H9 (cell line): ENCODE measurements around the gene MSH6. TPM values are rescaled to one million over a fixed set of nuclear protein-coding genes. Genes with fewer than 3 reads are reported as not detected.

Experiments
- DNase-seq: peaks from one replicate; pipeline ENCODE4 v3.0.0-alpha.2; 2017
- H2AFZ ChIP-seq: one replicate; pipeline ENCODE4 v1.6.1; 2013; ENCODE audit warnings: mild to moderate bottlenecking, low read length, control low read depth, moderate library complexity
- H2AK5ac ChIP-seq: 2 replicates; pipeline ENCODE4 v1.6.1; 2013; ENCODE audit warnings: low read length, control low read depth, mixed read lengths; ENCODE audit not compliant: insufficient read length
- H2BK120ac ChIP-seq: one replicate; pipeline ENCODE4 v1.6.1; 2013; ENCODE audit warnings: low read depth, mild to moderate bottlenecking, low read length, control low read depth, inconsistent platforms; ENCODE audit not compliant: poor library complexity, severe bottlenecking
- H2BK12ac ChIP-seq: 2 replicates; pipeline ENCODE4 v1.6.1; 2013; ENCODE audit warnings: low read length, control low read depth, mixed read lengths, low read depth; ENCODE audit not compliant: insufficient read length
- H2BK15ac ChIP-seq: 2 replicates; pipeline ENCODE4 v1.6.1; 2013; ENCODE audit warnings: low read depth, low read length, control low read depth
- H2BK20ac ChIP-seq: one replicate; pipeline ENCODE4 v1.6.1; 2013; ENCODE audit warnings: low read depth, mild to moderate bottlenecking, low read length, control low read depth, inconsistent platforms; ENCODE audit not compliant: poor library complexity, severe bottlenecking
- H2BK5ac ChIP-seq: 2 replicates; pipeline ENCODE4 v1.6.1; 2013; ENCODE audit warnings: low read length, control low read depth, mixed read lengths; ENCODE audit not compliant: insufficient read length
- H3K14ac ChIP-seq: 2 replicates; pipeline ENCODE4 v1.6.1; 2013; ENCODE audit warnings: low read length, control low read depth; ENCODE audit not compliant: insufficient read depth
- H3K18ac ChIP-seq: 2 replicates; pipeline ENCODE4 v1.6.1; 2013; ENCODE audit warnings: low read depth, mild to moderate bottlenecking, mixed read lengths, low read length, control low read depth; ENCODE audit not compliant: insufficient read length
- H3K23ac ChIP-seq: 2 replicates; pipeline ENCODE4 v1.6.1; 2013; ENCODE audit warnings: low read length, control low read depth, mixed read lengths, low read depth; ENCODE audit not compliant: insufficient read length
- H3K23me2 ChIP-seq: 2 replicates; pipeline ENCODE4 v1.6.1; 2013; ENCODE audit warnings: low read depth, mild to moderate bottlenecking, mixed read lengths, low read length, control low read depth; ENCODE audit not compliant: insufficient read length, poor library complexity, severe bottlenecking
- H3K27ac ChIP-seq: 2 replicates; pipeline ENCODE4 v1.5.1; 2013; ENCODE audit warnings: low read length, control low read depth, mixed read lengths, low read depth; ENCODE audit not compliant: insufficient read length
- H3K27me3 ChIP-seq: 2 replicates; pipeline ENCODE4 v1.6.1; 2013; ENCODE audit warnings: low read length, control low read depth, inconsistent platforms; ENCODE audit not compliant: insufficient read depth
- H3K4ac ChIP-seq: 2 replicates; pipeline ENCODE4 v1.6.1; 2013; ENCODE audit warnings: low read depth, mild to moderate bottlenecking, control low read depth, inconsistent platforms, low read length, moderate library complexity
- H3K4me1 ChIP-seq: 2 replicates; pipeline ENCODE4 v1.6.1; 2013; ENCODE audit warnings: low read length, control low read depth, inconsistent platforms; ENCODE audit not compliant: insufficient read depth
- H3K4me2 ChIP-seq: 2 replicates; pipeline ENCODE4 v1.6.1; 2013; ENCODE audit warnings: low read length, control low read depth, mixed read lengths; ENCODE audit not compliant: insufficient read length, insufficient read depth
- H3K56ac ChIP-seq: 2 replicates; pipeline ENCODE4 v1.6.1; 2013; ENCODE audit warnings: low read depth, mild to moderate bottlenecking, mixed read lengths, low read length, control low read depth; ENCODE audit not compliant: insufficient read length
- H3K79me1 ChIP-seq: 2 replicates; pipeline ENCODE4 v1.6.1; 2013; ENCODE audit warnings: low read depth, mild to moderate bottlenecking, moderate library complexity, low read length, control low read depth, inconsistent platforms; ENCODE audit not compliant: insufficient read depth, poor library complexity, severe bottlenecking
- H3K79me2 ChIP-seq: 2 replicates; pipeline ENCODE4 v1.6.1; 2013; ENCODE audit warnings: low read length, control low read depth, inconsistent platforms; ENCODE audit not compliant: insufficient read depth
- H3K9ac ChIP-seq: 2 replicates; pipeline ENCODE4 v1.6.1; 2013; ENCODE audit warnings: low read length, control low read depth, mixed read lengths; ENCODE audit not compliant: insufficient read length; ENCODE audit errors: extremely low read depth
- H3K9me3 ChIP-seq: one replicate; pipeline ENCODE4 v1.6.1; 2013; ENCODE audit warnings: low read depth, low read length, inconsistent platforms; ENCODE audit not compliant: control insufficient read depth
- H3T11ph ChIP-seq: one replicate; pipeline ENCODE4 v1.6.1; 2013; ENCODE audit warnings: mild to moderate bottlenecking, low read length, control low read depth, inconsistent platforms
- H4K20me1 ChIP-seq: one replicate; pipeline ENCODE4 v1.6.1; 2013; ENCODE audit not compliant: control insufficient read depth, insufficient read length, insufficient read depth
- H4K5ac ChIP-seq: 2 replicates; pipeline ENCODE4 v1.6.1; 2013; ENCODE audit warnings: low read depth, mild to moderate bottlenecking, mixed read lengths, low read length, control low read depth; ENCODE audit not compliant: insufficient read length
- H4K8ac ChIP-seq: replicated peaks from 2 replicates; pipeline ENCODE4 v1.6.1; 2013; ENCODE audit warnings: low read length, control low read depth, mixed read lengths, low read depth; ENCODE audit not compliant: insufficient read length
- H4K91ac ChIP-seq: 2 replicates; pipeline ENCODE4 v1.6.1; 2013; ENCODE audit warnings: low read depth, mild to moderate bottlenecking, moderate library complexity, mixed read lengths, low read length, control low read depth; ENCODE audit not compliant: insufficient read length
- H3K27ac Mint-ChIP-seq, 3 experiments: 2 replicates in 2 of 3; 3 replicates in 1 of 3; pipeline ENCODE4 v1.8.0; 2020 to 2021; ENCODE audit warnings: mixed read lengths in 3 of 3, mild to moderate bottlenecking in 1 of 3, moderate library complexity in 1 of 3
- H3K27me3 Mint-ChIP-seq: 2 replicates; pipeline ENCODE4 v1.8.0; 2021; ENCODE audit warnings: low read depth, mild to moderate bottlenecking, moderate library complexity, mixed read lengths
- H3K36me3 Mint-ChIP-seq, 3 experiments: 2 replicates in 2 of 3; 3 replicates in 1 of 3; pipeline ENCODE4 v1.8.0; 2020 to 2021; ENCODE audit warnings: low read depth in 3 of 3, mixed read lengths in 3 of 3; ENCODE audit not compliant: insufficient read depth in 1 of 3
- H3K4me1 Mint-ChIP-seq, 2 experiments: 2 replicates each; pipeline ENCODE4 v1.8.0; 2020; ENCODE audit warnings: mixed read lengths in 2 of 2
- H3K4me3 Mint-ChIP-seq, 2 experiments: 2 replicates in 1 of 2; 3 replicates in 1 of 2; pipeline ENCODE4 v1.8.0; 2020 to 2021; ENCODE audit warnings: mild to moderate bottlenecking in 2 of 2, mixed read lengths in 2 of 2, moderate library complexity in 1 of 2
- H3K9me3 Mint-ChIP-seq, 2 experiments: 2 replicates in 1 of 2; 3 replicates in 1 of 2; pipeline ENCODE4 v1.8.0; 2020; ENCODE audit warnings: mild to moderate bottlenecking in 2 of 2, mixed read lengths in 2 of 2, moderate library complexity in 1 of 2
- CTCF ChIP-seq: fragments of 200-600 bp; sonication (generic); conservative IDR thresholded peaks from 3 replicates; pipeline ENCODE4 v1.8.0; 2021; ENCODE audit warnings: antibody characterized with exemption, mild to moderate bottlenecking
- WGBS: extraction: QIAGEN DNeasy Blood & Tissue Kit; methylation state at CpG from one replicate; pipeline ENCODE4 v1.1.7; 2013; ENCODE audit warnings: missing lambda C conversion rate, low lambda C conversion rate, mixed read lengths; ENCODE audit not compliant: insufficient read length; ENCODE audit errors: extremely low coverage; 5-methylcytosine and 5-hydroxymethylcytosine counted together
- total RNA-seq: library from RNA; stranded (reverse); gene quantifications from 2 replicates; pipeline ENCODE4 v1.2.1, GENCODE V29; 2021

MSH6 gene
- total RNA-seq, 1 experiment from 2014 or later = 303 TPM

DNA sequence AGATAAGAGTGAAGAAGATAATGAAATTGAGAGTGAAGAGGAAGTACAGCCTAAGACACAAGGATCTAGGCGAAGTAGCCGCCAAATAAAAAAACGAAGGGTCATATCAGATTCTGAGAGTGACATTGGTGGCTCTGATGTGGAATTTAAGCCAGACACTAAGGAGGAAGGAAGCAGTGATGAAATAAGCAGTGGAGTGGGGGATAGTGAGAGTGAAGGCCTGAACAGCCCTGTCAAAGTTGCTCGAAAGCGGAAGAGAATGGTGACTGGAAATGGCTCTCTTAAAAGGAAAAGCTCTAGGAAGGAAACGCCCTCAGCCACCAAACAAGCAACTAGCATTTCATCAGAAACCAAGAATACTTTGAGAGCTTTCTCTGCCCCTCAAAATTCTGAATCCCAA, 15.7 kb downstream of the MSH6 start:
- Histone ChIP-seq H2BK5ac (no peak overlapping the region), H2BK20ac (no peak overlapping the region), H3K4me1 (no peaks in the 10 kb centered on the region), H3K79me2 (peaks cover 14% of the 10 kb centered on the region; the same call in 1 of the 2 replicates), H4K91ac (no peak overlapping the region), H3K9ac (no peak overlapping the region), H3K23me2 (no peaks in the 10 kb centered on the region), H3T11ph (no peak overlapping the region), H4K5ac (no peak overlapping the region), H3K4ac (no peak overlapping the region), H3K27me3 (no peaks in the 10 kb centered on the region), H3K79me1 (peaks cover 16% of the 10 kb centered on the region), H3K56ac (no peak overlapping the region), H2BK120ac (no peak overlapping the region), H2AK5ac (no peak overlapping the region), H4K20me1 (no peaks in the 10 kb centered on the region), H3K4me2 (no peak overlapping the region), H2AFZ (no peak overlapping the region), H3K18ac (no peak overlapping the region), H3K23ac (no peak overlapping the region), H2BK15ac (no peak overlapping the region), H3K14ac (no peak overlapping the region), H3K27ac (no peak overlapping the region), H4K8ac (no peak overlapping the region), H2BK12ac (no peak overlapping the region), H3K9me3 (no peaks in the 10 kb centered on the region)
- no peaks in the 10 kb centered on the region; a peak in 1 of 5 replicates for H3K9me3 Mint-ChIP-seq
- WGBS = no CpG with 5 or more reads among the region's 6 CpGs
- DNase-seq = no peak
- H3K36me3 Mint-ChIP-seq = peaks cover 69 to 98% (median 89%) of the 10 kb centered on the region in 3 experiments
- H3K4me1 Mint-ChIP-seq = no peaks in the 10 kb centered on the region; a peak in 1 of 4 replicates
- H3K4me3 Mint-ChIP-seq = no peak overlapping the region
- no peaks in the 10 kb centered on the region for H3K27me3 Mint-ChIP-seq
- TF ChIP-seq CTCF = no peak
- H3K27ac Mint-ChIP-seq = peak overlapping the region in 1 of 3 experiments; percentile 59; a peak in 1 of 7 replicates
